HG03280 (cell line): ENCODE measurements around the gene DDX4.
"Not testable (repeated sequence)": the region's sequence is repeated elsewhere in the genome, so short reads cannot be mapped to it uniquely, and the experiment has no call there.

ENCODE experiments used
- ATAC-seq: cut with Tn5 transposase; IDR thresholded peaks from one replicate; pipeline ENCODE4 v1.9.1; 2021; ENCODE audit warnings: mild to moderate bottlenecking, moderate library complexity; ENCODE audit not compliant: unreplicated experiment

DDX4 gene

DNA sequence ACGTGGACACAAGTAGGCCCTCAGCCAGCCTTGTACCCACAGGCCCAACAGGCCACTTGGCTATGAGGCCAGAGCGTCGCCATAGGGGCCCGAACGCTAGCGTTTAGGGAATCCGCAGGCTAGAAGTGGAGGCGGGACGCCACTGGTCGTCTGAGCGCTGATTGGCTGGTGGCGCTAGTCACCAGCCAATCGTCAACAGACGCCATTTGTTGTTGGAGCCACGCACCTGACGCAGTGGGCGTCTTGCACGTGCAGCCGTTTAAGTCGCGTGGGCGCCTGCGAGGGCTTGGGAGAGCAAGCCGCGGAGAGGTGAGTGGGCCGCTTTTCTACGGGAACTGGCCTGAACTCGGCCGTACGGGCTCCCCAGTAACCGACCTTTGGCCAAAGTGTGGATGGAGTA lies at the start of gene DDX4:
TSS of gene DDX4 (plus strand) at position 269 of the 400 bp plus-strand sequence. CDS start 903 bp downstream, outside the sequence.
- ATAC-seq = no peak

GRCh38 chr5:55691265-55692105 lies 46.4 kb upstream of the DDX4 start:
- no peak for ATAC-seq

- no peak for ATAC-seq
These were observed 45.8 kb upstream of the DDX4 start for GRCh38 chr5:55692106-55692417.

- no peak for ATAC-seq
These were observed 45.4 kb upstream of the DDX4 start for GRCh38 chr5:55692509-55692908.

DNA sequence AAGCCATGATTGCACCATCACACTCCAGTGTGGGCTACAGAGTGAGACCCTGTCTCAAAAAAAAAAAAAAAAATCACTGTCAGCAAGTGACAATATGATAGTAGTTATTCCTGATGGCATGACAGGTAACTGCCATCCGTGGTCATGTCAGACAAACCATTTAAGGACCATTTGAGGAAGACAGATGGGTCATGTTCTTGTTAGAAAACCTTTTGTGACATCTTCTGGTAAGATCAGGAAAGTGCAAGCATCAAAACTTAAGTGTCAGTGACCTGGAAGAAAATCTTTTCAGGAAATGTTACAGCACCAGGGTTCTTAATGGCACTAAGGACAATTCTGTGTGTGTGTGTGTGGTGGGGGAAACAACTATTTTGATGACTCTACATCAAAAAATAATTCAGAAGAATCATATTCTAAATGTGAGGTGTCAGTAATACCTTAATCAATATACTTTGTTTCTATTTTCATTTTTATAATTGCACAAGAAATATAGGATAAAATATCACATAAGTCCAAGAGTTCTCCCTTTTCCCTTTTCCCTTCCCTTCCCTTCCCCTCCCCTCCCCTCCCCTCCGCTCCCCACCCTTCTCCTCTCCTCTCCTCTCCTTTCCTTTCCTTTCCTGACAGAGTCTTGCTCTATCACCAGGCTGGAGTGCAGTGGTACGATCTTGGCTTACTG lies 43.6 kb upstream of the DDX4 start:
- ATAC-seq = no peak

DNA sequence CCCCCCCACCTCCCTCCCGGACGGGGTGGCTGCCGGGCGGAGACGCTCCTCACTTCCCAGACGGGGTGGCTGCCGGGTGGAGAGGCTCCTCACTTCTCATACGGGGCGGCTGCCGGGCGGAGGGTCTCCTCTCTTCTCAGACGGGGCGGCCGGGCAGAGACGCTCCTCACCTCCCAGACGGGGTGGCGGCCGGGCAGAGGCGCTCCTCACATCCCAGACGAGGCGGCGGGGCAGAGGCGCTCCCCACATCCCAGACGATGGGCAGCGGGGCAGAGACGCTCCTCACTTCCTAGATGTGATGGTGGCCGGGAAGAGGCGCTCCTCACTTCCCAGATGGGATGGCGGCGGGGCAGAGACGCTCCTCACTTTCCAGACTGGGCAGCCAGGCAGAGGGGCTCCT lies 41.2 kb upstream of the DDX4 start:
- not testable (repeated sequence) for ATAC-seq

- ATAC-seq = peak; percentile 46
These were observed 38.7 kb upstream of the DDX4 start for GRCh38 chr5:55699041-55699688.

- ATAC-seq = no peak
These were observed 37.1 kb upstream of the DDX4 start for GRCh38 chr5:55700745-55701144.

DNA sequence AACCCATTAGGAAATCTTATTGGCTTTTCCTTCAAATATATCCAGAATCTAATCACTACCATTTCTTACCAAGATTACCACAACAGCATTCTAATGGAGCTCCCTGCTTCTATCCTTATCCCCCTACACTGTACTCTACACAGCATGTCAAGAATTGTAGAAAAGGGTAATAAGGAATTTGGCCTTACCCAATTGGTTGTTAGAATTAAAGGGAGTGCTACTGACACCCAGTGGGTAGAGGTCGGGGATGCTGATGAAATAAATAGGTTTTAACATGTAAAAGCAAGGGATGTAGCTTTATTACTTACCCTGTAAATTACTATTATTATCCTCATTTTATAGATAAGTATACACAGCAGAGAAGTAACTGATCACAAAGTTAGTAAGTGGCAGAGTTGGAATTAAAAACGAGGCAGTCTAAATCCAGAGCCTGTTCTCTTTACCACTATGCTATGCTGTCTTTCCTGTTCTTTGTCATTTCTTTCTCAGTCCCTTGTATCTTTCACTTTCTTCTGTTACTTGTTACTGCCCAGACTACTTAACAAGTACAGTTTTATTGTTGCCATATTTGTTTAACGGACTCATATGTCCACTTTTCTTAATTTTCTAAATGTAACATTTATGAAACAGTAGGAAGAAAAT lies 36.3 kb upstream of the DDX4 start:
- no peak for ATAC-seq

DNA sequence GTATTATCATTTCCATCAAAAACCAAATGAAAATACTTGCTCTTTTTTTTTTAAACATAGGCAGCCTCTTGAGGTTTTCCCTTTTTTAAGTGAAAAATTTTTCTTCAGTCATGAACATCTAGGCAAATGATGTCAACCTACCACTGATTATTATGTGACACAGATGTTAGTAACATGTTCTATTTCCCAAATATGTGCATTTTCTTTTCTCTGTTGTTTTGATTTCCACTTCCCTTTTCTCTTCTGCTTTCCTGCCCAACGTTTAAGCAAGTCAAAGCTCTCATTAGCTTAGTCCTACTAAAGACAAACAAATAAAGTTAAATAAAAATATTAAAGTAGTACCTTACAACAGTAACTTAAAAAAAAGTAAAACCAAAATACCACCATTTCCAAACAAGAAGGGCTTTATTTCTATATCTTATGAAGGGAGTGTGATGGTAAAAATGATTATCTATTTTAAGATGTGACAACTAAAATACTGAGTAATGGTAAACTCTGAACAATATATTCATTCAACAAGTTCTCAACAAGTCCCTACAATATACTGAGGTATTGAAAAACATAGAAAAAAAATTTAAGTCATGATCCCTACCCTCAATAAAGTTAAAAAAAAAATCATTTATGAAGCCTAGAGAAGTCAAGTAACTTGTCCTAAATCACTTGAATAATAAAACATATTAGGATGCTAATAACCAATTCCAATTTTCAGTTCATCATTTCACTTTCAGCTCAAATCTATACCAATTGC lies 35.1 kb upstream of the DDX4 start:
- no peak for ATAC-seq

GRCh38 chr5:55706230-55706629 lies 31.6 kb upstream of the DDX4 start:
- no peak for ATAC-seq

GRCh38 chr5:55708732-55709131 lies 29.1 kb upstream of the DDX4 start:
- ATAC-seq = no peak

DNA sequence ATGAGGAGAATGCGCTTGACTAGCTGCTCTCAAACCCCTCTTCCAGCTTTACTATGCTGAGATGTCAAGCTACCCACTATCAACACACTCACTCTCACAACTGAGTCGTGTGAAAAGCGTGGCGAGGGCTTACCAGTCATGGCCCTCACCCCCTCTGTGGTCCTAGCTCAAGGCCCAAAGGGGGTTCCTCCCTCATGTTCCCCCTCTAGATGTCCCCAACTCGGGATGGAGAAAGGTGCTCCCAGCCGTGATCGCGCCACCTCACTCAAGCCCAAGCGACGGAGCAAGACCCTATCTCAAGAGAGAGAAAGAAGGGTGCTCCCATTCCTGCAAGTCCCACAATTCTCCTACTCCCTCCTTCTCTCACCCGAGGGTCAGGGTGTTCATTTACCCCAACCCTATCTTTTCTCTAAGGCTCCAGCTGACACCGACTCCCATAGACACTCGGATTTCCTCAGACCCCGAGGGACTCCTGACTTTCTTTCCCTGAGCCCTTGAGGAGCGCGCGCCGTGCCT lies 26.3 kb upstream of the DDX4 start:
- no peak for ATAC-seq

GRCh38 chr5:55712023-55712859 lies 25.6 kb upstream of the DDX4 start, which contains the start of gene SLC38A9:
Gene SLC38A9 (minus strand): TSS chr5:55712324. CDS start chr5:55697958, 14,366 bp downstream.
- ATAC-seq = peak; percentile 100

- ATAC-seq = no peak
These were observed 24.0 kb upstream of the DDX4 start for GRCh38 chr5:55713871-55714270.

DNA sequence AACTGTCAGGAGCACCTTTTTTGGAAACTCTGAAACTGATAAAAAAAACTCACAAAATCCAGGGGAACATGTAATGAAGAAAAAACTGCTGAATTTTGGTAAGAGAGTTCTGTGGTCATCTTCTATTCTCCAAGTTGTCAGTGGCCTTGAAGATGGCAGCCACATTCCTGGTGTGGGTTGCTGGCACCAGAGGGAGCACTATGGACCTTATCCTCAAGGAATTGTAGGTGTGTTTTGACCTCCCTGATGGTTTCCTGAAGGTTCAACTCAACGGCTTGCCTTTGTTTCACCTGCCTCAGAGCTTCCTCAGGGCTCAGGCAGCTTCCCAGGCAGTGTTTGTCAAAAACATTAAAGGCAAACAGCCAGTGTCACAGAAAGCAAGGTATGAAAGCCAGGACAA lies 23.5 kb upstream of the DDX4 start:
- ATAC-seq = no peak

DNA sequence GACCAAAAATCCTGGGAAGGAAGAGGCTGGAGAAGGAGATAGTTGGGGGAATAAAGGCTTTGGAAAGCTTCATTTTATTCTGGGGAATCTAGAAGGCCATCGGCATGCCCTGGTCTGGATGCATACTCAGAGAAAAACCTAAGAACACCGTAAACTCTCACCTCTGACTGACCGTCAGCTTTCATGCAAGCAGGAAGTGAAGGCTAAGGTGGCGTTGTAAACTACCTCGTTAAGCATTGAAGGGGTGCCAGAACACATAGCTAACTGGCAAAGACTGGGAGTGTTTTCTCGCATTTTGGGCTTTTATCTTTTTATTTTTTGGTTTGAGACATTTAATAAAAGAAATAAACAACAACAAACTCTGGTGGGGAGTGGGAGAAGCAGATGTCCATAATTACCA lies 23.1 kb upstream of the DDX4 start:
- ATAC-seq = no peak

DNA sequence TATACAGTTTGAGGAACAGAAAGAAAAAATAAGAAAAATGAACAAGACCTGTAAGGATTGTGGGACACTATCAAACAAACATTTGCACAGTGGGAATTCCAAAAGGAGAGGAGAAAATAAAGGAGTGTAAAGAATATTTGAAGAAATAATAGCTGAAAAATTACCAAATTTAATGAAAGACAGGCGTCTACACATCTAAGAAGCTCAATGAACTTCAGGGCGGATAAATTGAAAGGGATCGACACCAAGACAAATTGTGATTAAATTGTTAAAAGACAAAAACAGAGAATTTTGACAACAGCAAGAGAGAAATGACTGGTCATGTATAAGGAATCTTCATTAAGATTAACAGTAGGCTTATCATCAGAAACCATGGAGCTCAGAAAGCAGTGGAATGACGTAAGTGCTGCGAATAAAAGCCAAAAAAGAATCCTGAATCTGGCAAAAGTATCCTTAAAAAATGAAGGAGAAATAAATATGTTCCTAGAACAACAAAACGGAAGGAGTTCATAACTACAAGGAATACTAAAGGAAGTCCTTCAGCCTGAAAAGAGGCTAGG lies 22.3 kb upstream of the DDX4 start:
- no peak for ATAC-seq

GRCh38 chr5:55719026-55719425 lies 18.8 kb upstream of the DDX4 start:
- not testable (repeated sequence) for ATAC-seq
